GM03348 (cell line): Measurements from ENCODE around the gene WWC2.

Experiments
- DNase-seq: peaks from one replicate; pipeline ENCODE4 v3.0.0; 2012; ENCODE audit warnings: low spot score

The WWC2 gene

DNA sequence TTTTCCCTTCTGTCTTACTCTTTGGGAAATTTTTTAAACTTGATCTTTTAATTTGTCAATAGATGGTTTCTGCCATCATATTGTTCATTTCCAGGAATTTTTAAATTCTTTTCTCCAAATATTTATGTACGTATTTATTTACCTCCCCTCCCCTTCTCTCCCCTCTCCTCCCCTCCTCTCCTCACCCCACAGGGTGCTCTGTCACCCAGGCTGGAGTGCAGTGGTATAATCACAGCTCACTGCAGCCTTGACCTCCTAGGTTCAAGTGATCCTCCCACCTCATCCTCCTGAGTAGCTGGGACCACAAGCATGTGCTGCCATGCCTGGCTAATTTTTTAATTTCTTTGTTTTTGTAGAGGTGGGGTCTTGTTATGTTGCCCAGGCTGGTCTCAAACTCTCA, 73.8 kb downstream of the WWC2 start:
- no peak for DNase-seq

GRCh38 chr4:183173580-183174526, 74.8 kb downstream of the WWC2 start:
- DNase-seq: peak; percentile 38

DNA sequence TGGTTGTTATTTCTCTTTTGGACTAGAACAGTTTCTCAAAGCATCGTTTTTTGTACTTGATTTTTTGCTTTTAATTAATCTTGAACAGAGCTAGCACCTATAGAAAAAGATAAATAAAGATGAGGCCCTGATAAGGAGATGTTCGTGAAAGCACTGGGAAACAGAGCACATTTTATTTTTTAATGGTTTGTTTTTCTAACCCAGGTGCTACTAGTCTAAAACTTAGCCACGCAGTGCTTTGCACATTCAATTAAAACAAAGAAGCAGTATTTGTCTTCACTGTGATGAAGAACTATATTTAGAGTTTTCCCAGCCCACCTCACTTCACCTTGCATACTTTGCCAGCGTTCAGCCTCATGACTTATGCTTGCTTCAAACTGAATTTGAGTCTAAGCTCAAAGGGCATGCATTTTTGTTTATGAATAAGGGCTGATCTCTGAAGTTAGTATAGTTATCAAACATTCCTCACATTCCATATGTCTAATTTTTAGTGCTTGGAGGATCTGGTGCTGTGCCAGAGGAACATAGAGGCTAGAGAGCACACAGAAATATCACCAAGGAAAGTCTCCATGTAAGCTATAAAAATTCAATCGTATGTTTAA, 76.7 kb downstream of the WWC2 start:
- DNase-seq: peak; percentile 28

DNA sequence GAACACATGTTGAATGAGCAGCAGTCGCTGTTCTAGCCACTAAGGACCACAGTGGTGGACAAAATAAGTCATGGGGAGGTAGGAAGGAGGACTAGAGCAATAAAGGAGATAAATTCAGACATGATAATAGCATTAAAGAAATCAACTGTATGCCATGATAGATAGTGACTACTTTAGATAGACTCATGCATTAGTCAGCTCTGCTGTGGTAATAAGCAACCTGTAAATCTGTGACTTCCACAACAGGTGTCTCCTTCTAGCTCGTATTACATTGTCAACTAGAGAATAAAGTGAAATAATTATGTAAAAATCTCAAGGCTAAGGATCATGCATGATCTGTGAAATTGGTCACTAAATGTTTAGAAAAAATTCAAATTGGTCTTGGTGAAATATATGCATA, 77.9 kb downstream of the WWC2 start:
- DNase-seq: no peak

DNA sequence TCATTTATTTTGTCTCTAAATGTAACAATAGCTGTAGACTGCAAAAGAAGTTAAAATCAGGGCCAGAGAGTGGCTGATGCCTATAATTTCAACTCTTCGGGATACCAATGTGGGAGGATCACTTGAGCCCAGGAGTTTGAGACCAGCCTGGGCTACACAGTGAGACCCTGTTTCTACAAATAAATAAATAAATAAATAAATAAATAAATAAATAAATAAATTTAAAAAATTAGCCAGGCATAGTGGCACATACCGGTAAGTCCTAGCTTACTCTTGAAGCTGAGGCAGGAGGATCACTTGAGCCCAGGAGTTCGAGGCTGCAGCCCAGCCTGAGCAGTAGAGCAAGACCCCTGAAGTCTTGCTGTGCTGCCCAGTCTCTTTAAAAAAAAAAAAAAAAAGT, 79.1 kb downstream of the WWC2 start:
- no peak for DNase-seq

GRCh38 chr4:183180096-183180495, 81.0 kb downstream of the WWC2 start:
- DNase-seq: no peak

DNA sequence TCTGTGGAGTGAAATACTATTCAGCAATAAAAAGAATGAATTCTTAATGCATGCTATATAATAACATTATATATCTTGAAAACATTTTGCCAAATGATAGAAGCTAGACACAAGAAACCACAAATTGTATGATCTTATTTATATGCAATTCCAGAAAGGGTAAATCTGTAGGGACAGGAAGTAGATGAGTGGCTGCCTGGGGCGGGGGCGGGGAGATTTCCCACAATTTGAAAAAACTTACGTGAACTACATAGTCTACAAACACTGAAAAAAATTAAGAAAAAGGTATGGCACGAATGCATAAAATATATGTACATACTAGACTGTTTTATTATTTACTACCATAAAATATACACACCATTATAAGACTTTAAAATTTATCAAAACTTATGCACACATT, 81.6 kb downstream of the WWC2 start:
- no peak for DNase-seq

- DNase-seq: no peak
These were observed 82.0 kb downstream of the WWC2 start for GRCh38 chr4:183181081-183181480.

GRCh38 chr4:183182873-183183725, 84.0 kb downstream of the WWC2 start:
- peak; percentile 61 for DNase-seq

DNA sequence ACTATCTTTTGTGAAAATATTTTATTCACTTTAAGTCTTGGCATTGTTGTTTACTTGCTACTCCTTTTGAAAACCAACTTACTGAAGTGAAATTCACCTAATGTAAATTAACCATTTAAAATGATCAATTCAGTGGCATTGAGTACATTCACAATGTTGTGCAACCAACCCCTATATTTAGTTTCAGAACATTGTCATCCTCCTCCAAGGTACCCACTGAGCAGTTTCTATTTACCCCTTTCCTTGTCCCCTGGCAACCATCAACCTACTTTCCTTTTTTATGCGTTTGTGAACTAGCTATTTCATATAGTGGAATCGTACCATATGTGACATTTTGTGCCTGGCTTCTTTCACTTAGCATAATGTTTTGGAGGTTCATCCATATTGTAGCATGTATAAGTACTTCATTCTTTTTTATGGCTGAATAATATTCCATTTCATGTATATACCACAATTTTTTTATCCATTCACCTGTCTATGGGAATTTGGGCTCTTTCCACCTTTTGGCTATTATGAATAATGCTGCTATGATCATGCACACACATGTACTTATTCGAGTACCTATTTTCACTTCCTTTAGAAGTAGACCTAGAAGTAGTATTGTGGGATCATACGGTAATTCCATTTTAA, 85.0 kb downstream of the WWC2 start:
- no peak for DNase-seq

DNA sequence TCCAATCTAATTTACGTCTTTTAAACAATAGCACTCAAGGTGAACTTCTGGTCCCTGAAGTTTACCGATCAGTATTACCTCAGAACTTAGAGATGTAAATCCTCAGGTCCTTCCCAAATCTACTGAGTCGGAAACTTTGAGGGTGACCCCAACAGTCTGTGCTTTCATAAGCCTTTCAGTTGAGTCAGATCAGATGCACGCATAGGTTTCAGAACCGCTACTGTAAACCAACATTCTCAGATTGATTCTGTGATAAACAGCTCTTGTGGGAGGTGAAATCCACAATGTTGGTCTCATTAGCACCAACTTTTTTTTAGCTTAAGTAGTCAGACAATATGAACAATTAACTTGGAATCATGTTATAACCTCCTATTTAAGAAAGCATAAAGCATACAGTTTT, 86.0 kb downstream of the WWC2 start:
- DNase-seq: no peak

- DNase-seq: no peak
These were observed 86.5 kb downstream of the WWC2 start for GRCh38 chr4:183185559-183185958.

- no peak for DNase-seq
These were observed 87.8 kb downstream of the WWC2 start for GRCh38 chr4:183186813-183187212.

- DNase-seq: no peak
These were observed 92.0 kb downstream of the WWC2 start for GRCh38 chr4:183190900-183191527.

- no peak for DNase-seq
These were observed 92.6 kb downstream of the WWC2 start for GRCh38 chr4:183191630-183192029.

DNA sequence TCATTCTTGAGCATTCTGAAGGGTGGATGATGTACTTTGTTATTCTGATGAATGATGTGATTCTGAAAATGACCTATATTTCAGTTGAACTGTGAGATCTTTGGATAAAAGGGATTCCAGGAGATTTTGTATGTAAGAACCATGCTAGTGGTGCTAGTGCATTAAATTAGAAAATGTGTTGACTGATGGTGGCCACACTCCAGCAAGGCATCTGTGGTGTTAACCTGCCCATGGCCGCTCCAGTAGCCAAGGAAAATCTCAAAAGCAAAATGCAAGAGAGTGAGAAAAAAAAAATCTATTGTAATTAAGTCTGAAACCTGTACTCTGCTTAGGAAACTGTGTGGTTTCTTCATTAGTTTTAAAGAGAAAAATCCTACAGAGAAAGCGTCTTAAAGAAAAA, 93.5 kb downstream of the WWC2 start:
- no peak for DNase-seq

DNA sequence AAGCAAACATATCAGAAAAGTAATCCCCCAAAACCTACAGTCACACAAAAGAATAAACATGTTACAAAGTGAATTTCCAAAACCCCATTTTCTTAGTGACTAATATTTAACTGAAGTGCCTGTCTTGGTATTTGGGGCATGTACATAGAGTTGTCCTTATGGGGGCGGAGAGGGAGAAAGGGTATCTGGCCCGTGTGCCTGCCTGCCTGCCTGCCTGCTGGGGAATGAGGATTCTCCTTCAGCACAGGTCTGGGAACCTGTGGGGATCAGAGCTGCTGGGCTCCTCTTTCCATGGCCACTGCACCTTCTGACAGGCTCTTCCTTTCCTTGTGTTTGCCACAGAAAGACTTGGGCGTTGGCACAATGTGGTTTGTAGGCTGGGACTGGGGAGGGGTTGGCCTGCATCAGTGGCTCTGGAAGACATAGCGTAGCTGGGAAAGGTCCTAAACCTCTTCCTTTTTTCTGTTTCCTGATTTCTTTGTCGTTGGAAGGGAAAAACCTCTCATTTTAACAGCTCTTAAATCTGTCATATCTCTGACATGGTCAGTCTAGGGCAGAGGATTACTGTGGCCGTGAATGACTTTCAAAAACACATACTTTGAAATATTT, 94.8 kb downstream of the WWC2 start:
- DNase-seq: peak; percentile 11

DNA sequence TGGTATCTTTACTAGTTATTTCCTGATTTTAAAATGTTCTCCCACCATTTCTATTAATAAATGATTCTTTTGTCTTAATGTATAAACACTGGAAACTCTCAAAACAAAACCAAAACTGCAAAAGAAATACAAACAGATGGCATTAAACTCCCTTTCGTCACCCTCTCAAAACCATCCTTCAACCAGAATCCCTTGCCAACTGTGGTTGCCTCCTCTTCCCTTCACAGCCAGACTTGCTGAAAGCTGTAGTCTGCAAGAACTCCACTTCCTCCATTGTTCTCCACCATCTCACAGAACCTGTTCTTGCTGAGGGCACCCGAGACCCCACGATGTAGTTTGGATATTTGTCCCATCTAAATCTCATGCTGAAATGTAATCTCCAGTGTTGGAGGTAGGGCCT, 96.5 kb downstream of the WWC2 start:
- no peak for DNase-seq

DNA sequence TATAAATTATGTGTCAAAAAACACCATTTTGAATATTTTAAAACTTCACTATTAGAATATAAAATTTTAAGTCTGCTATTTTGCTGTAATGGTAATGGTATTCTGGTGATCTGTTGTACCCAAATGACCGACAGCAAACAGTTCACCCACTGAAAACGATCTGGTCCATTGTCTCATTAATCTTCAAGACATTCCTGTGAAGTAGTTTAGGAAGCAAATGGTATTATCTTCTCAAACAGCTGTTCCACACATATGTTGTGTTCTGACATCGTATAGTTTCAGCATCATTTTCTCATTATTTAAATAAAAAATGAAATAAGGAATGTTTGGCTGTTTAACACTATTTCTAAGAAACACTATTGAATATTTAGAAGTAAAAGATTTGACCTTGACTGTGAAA, 98.1 kb downstream of the WWC2 start:
- no peak for DNase-seq

GRCh38 chr4:183200453-183200852, 101.4 kb downstream of the WWC2 start:
- peak; percentile 64 for DNase-seq

DNA sequence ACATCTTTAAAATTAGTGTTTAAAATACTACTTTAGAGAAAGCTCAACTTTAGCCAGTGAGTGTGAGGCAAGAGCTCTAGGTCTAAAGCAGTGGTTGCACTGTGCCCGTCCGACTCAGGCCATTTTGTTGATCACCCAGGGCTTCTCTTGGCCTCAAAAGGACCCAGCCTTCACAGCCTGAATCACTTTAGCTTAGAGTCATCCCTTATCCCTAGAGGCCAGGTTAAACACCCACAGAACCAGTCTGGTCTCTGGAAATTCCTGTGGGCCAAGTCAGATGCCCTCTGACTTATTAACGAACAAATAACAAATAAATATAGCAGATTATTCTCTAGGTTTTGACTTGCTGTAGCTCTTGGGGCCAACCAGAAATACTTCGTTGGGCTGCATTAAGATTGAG, 102.3 kb downstream of the WWC2 start:
- peak; percentile 39 for DNase-seq
